Measurements from ENCODE around the gene IDI1.

DNA sequence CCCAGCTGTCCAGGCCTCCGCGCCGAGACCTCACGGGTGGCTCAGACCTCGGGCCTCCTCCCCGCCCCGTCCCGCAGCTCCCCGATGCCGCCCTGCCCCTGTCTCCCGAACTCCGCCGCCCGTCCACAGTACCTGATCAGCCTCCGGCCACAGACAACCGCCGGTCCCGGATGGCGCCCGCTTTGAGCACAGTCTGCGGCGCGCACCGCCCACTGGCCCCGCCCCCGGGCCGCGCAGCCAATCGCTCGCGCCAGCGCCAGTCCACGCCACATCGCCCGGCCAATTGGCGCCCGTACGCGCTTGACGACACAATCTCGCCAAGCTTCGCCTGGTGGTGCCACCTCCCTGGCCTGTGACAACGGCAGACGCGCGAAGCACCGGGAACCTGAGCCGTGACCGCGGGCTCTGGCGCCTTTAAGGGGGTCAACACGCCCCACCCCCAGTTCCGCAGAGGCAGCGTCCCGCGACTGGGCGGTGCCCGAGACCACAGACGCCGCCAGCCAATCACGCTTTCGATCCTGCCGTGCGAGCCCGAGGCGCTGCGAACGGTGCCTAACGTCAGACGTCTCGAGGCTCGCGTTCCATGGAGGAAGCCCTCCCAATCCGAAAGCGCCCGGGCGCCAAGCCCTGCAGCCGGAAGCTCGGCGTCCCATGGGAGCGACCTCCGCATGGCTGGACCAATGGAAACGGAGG lies at the start of gene IDI1:
- TF ChIP-seq TCF12 (IDR thresholded peaks at IDR 0.05), result peak; percentile 3; the same call in 1 of the 2 replicates
- no peak for TF ChIP-seq EP300 (IDR thresholded peaks at IDR 0.05; ENCODE audit: borderline replicate concordance in 1 of 2, low read depth in 1 of 2, low read length in 1 of 2)
- TF ChIP-seq, protein P1, sequence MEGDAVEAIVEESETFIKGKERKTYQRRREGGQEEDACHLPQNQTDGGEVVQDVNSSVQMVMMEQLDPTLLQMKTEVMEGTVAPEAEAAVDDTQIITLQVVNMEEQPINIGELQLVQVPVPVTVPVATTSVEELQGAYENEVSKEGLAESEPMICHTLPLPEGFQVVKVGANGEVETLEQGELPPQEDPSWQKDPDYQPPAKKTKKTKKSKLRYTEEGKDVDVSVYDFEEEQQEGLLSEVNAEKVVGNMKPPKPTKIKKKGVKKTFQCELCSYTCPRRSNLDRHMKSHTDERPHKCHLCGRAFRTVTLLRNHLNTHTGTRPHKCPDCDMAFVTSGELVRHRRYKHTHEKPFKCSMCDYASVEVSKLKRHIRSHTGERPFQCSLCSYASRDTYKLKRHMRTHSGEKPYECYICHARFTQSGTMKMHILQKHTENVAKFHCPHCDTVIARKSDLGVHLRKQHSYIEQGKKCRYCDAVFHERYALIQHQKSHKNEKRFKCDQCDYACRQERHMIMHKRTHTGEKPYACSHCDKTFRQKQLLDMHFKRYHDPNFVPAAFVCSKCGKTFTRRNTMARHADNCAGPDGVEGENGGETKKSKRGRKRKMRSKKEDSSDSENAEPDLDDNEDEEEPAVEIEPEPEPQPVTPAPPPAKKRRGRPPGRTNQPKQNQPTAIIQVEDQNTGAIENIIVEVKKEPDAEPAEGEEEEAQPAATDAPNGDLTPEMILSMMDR (IDR thresholded peaks at IDR 0.05), result no peak
- no peak for TF ChIP-seq CHD2 (IDR thresholded peaks at IDR 0.05; ENCODE audit: low read length, partially characterized antibody)
- TF ChIP-seq, protein P2, sequence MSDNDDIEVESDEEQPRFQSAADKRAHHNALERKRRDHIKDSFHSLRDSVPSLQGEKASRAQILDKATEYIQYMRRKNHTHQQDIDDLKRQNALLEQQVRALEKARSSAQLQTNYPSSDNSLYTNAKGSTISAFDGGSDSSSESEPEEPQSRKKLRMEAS (IDR thresholded peaks at IDR 0.05; ENCODE audit: low read depth), result peak; percentile 84
- TF ChIP-seq EZH2phosphoT487 (IDR thresholded peaks at IDR 0.05; ENCODE audit: borderline replicate concordance, low read depth), result no peak
- TF ChIP-seq FOXM1 (IDR thresholded peaks at IDR 0.05; ENCODE audit: low read depth), result no peak
- peak; percentile 81 for TF ChIP-seq TAF1 (IDR thresholded peaks at IDR 0.05; ENCODE audit: borderline replicate concordance, low read depth, low read length)
- peak; percentile 82 for TF ChIP-seq GABPA (IDR thresholded peaks at IDR 0.05; ENCODE audit: low read depth)
- peak; percentile 29 for TF ChIP-seq SIN3A (IDR thresholded peaks at IDR 0.05; ENCODE audit: borderline replicate concordance, low read depth, low read length)
